Measurements from ENCODE around the gene SLIT3. TPM values are rescaled to one million over a fixed set of nuclear protein-coding genes. Genes with fewer than 3 reads are reported as not detected.

SLIT3 gene
- total RNA-seq, 1 donor from 2014 or later = 0.22 TPM

DNA sequence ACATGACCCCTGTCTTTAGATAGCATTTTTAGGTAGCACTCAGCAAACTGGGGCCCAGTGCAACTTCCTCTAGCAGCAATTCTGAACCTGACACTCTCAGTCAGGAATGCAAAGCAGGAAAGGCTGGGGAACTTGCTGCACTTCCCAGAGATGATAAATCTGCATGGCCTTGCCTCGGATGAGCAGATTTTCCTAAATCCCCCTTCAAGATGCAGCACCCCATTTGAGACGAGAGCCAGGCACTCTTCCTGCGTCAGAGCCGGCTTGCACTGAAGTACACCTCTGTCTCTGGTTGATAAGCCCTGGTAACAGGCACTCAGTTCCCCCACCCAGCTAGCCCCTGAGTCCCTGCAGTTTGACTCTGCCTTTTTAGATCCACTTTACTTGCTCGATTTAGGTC, 425.1 kb downstream of the SLIT3 start:
- Mint-ChIP-seq H3K9me3 (no peaks in the 10 kb centered on the region), H3K27ac (peak overlapping the region; percentile 0), H3K27me3 (ENCODE audit: insufficient read depth, low read depth) (peaks cover 4% of the 10 kb centered on the region), H3K4me3 (no peak overlapping the region), H3K4me1 (peaks cover 37% of the 10 kb centered on the region), H3K36me3 (no peaks in the 10 kb centered on the region)
- TF ChIP-seq, protein P1, sequence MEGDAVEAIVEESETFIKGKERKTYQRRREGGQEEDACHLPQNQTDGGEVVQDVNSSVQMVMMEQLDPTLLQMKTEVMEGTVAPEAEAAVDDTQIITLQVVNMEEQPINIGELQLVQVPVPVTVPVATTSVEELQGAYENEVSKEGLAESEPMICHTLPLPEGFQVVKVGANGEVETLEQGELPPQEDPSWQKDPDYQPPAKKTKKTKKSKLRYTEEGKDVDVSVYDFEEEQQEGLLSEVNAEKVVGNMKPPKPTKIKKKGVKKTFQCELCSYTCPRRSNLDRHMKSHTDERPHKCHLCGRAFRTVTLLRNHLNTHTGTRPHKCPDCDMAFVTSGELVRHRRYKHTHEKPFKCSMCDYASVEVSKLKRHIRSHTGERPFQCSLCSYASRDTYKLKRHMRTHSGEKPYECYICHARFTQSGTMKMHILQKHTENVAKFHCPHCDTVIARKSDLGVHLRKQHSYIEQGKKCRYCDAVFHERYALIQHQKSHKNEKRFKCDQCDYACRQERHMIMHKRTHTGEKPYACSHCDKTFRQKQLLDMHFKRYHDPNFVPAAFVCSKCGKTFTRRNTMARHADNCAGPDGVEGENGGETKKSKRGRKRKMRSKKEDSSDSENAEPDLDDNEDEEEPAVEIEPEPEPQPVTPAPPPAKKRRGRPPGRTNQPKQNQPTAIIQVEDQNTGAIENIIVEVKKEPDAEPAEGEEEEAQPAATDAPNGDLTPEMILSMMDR (IDR thresholded peaks at IDR 0.05) = no peak
- no peak for TF ChIP-seq EZH2phosphoT487 (IDR thresholded peaks at IDR 0.05)
- no peak for TF ChIP-seq EZH2 (IDR thresholded peaks at IDR 0.05)
- H3K79me2 ChIP-seq (ENCODE audit: low read depth) = no peaks in the 10 kb centered on the region
- no peaks in the 10 kb centered on the region for H3K27me3 ChIP-seq
- H3K4me3 ChIP-seq = no peak overlapping the region
- no peak overlapping the region for H3K27ac ChIP-seq
- H3K9me3 ChIP-seq (ENCODE audit: low read depth) = no peaks in the 10 kb centered on the region
- DNase-seq (ENCODE audit: low spot score) = no peak
- no peaks in the 10 kb centered on the region for H3K36me3 ChIP-seq
- H3F3A ChIP-seq (ENCODE audit: low read depth) = peaks cover 12% of the 10 kb centered on the region
- no peak overlapping the region for H3K9ac ChIP-seq
- no peak overlapping the region for H3K4me2 ChIP-seq
- no peak overlapping the region for H2AFZ ChIP-seq (replicated peaks)
- H4K20me1 ChIP-seq (ENCODE audit: low read depth) = no peaks in the 10 kb centered on the region
- H3K4me1 ChIP-seq = peaks cover 15% of the 10 kb centered on the region

- Mint-ChIP-seq H3K36me3 (no peaks in the 10 kb centered on the region), H3K27me3 (ENCODE audit: insufficient read depth, low read depth) (peaks cover 5% of the 10 kb centered on the region), H3K4me3 (no peak overlapping the region), H3K27ac (no peak overlapping the region), H3K9me3 (no peaks in the 10 kb centered on the region), H3K4me1 (peaks cover 41% of the 10 kb centered on the region)
- Histone ChIP-seq H3K27ac (no peak overlapping the region), H2AFZ (replicated peaks) (no peak overlapping the region), H3F3A (ENCODE audit: low read depth) (peaks cover 12% of the 10 kb centered on the region), H3K36me3 (no peaks in the 10 kb centered on the region), H4K20me1 (ENCODE audit: low read depth) (no peaks in the 10 kb centered on the region), H3K4me1 (peaks cover 15% of the 10 kb centered on the region), H3K9ac (no peak overlapping the region), H3K27me3 (no peaks in the 10 kb centered on the region), H3K9me3 (ENCODE audit: low read depth) (no peaks in the 10 kb centered on the region), H3K4me2 (no peak overlapping the region), H3K79me2 (ENCODE audit: low read depth) (no peaks in the 10 kb centered on the region), H3K4me3 (no peak overlapping the region)
- peak; percentile 59 for DNase-seq (ENCODE audit: low spot score)
- TF ChIP-seq, protein P1 (IDR thresholded peaks at IDR 0.05) = peak; percentile 67
- TF ChIP-seq EZH2 (IDR thresholded peaks at IDR 0.05) (no peak), EZH2phosphoT487 (IDR thresholded peaks at IDR 0.05) (no peak)
These were observed 426.1 kb downstream of the SLIT3 start for GRCh38 chr5:168874713-168875380.

DNA sequence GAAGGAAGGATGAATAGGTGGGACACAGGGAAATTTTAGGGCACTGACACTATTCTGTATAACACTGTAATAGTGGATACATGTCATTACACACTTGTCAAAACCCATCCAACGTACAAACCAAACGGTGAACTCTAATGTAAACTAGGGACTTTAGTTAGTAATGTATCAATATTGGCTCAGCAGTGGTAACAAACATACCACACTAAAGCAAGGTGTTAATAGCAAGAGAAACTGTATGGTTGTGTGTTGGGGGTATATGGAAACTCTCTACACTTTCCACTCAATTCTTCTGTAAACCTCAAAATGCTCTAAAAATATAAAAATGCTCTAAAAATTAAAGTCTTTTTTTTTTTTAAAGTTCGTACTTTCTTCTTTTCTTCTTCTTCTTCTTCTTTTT, 428.7 kb downstream of the SLIT3 start:
- Histone ChIP-seq H3K4me2 (no peak overlapping the region), H3K79me2 (ENCODE audit: low read depth) (no peaks in the 10 kb centered on the region), H3K4me1 (peaks cover 1% of the 10 kb centered on the region), H3K27ac (no peak overlapping the region), H4K20me1 (ENCODE audit: low read depth) (no peaks in the 10 kb centered on the region), H3K27me3 (no peaks in the 10 kb centered on the region), H3K36me3 (no peaks in the 10 kb centered on the region), H3F3A (ENCODE audit: low read depth) (no peaks in the 10 kb centered on the region), H3K9me3 (ENCODE audit: low read depth) (no peaks in the 10 kb centered on the region), H3K4me3 (no peak overlapping the region), H2AFZ (replicated peaks) (no peak overlapping the region), H3K9ac (no peak overlapping the region)
- H3K4me1 Mint-ChIP-seq = peaks cover 38% of the 10 kb centered on the region
- TF ChIP-seq, protein P1 (IDR thresholded peaks at IDR 0.05) = no peak
- no peak for TF ChIP-seq EZH2phosphoT487 (IDR thresholded peaks at IDR 0.05)
- no peak for TF ChIP-seq EZH2 (IDR thresholded peaks at IDR 0.05)
- H3K36me3 Mint-ChIP-seq = no peaks in the 10 kb centered on the region
- H3K27ac Mint-ChIP-seq = no peak overlapping the region
- peaks cover 5% of the 10 kb centered on the region for H3K27me3 Mint-ChIP-seq (ENCODE audit: insufficient read depth, low read depth)
- no peaks in the 10 kb centered on the region for H3K9me3 Mint-ChIP-seq
- DNase-seq (ENCODE audit: low spot score) = no peak
- H3K4me3 Mint-ChIP-seq = no peak overlapping the region
